Ascending aorta (tissue), 2 donors: ENCODE measurements around the gene ESRP2. TPM values are rescaled to one million over a fixed set of nuclear protein-coding genes. Genes with fewer than 3 reads are reported as not detected.

Experiments used
- DNase-seq, 2 donors: peaks; one replicate each; pipeline ENCODE4 v3.0.0-alpha.2; 2019; ENCODE audit warnings: low spot score in 2 of 2
- H3K27ac ChIP-seq, 2 donors: fragments of 200-600 bp; sonication (generic); one replicate each; pipeline ENCODE4 v1.5.1; 2016 to 2017; ENCODE audit warnings: mild to moderate bottlenecking in 1 of 2
- H3K27me3 ChIP-seq: fragments of 200-600 bp; sonication (generic); one replicate; pipeline ENCODE4 v1.5.1; 2017
- H3K36me3 ChIP-seq, 2 donors: fragments of 200-600 bp; sonication (generic); one replicate each; pipeline ENCODE4 v1.5.1; 2016
- H3K4me1 ChIP-seq, 2 donors: fragments of 200-600 bp; sonication (generic); one replicate each; pipeline ENCODE4 v1.5.1; 2016 to 2017; ENCODE audit warnings: mild to moderate bottlenecking in 1 of 2
- H3K4me3 ChIP-seq, 2 donors: fragments of 200-600 bp; sonication (generic); one replicate each; pipeline ENCODE4 v1.5.1; 2016 to 2017; ENCODE audit warnings: mild to moderate bottlenecking in 1 of 2
- H3K9me3 ChIP-seq, 2 donors: fragments of 200-600 bp; sonication (generic); one replicate each; pipeline ENCODE4 v1.5.1; 2016
- intact Hi-C: fragments of 100-400 bp; cut with DNase I; formaldehyde crosslinking; loops from one replicate; pipeline ENCODE4 v1.15.1; 2023
- total RNA-seq: library from RNA; depleted of rRNA; stranded (reverse); fragments of >200 nt; gene quantifications from one replicate; pipeline ENCODE4 v1.1.0, GENCODE V29; 2016
- TF ChIP-seq, protein P1 (sequence below), 3 experiments: fragments of 200-600 bp in 2 of 3; fragments of 450-650 bp in 1 of 3; sonication (generic) in 2 of 3; IDR thresholded peaks; one replicate each; pipeline ENCODE4 v1.5.1; 2016 to 2019; ENCODE audit warnings: antibody characterized with exemption in 3 of 3, mild to moderate bottlenecking in 1 of 3, moderate library complexity in 1 of 3

Gene ESRP2
- total RNA-seq, 1 donor from 2014 or later = not detected

DNA sequence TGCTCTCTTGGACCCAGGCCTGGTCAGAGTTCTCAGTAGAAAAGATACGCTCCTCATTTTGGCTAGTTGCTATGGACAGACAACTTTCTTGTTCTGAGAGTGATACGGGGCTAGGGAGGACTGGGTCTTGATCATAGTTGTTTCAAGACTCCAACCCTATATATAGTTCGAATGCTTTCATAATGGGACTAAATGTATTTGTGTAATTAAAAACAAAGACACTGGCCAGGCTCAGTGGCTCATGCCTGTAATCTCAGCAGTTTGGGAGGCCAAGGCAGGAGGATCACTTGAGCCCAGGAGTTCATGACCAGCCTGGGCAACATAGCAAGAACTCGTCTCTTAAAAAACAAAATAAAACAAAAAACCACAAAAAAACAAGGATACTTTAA is 46.1 kb upstream of the ESRP2 start:
- peaks cover 5 to 10% of the 10 kb centered on the region in 2 donors for H3K4me1 ChIP-seq
- H3K27ac ChIP-seq = no peak overlapping the region
- peaks cover 17 to 37% of the 10 kb centered on the region in 2 donors for H3K36me3 ChIP-seq
- H3K9me3 ChIP-seq = no peaks in the 10 kb centered on the region
- TF ChIP-seq, protein P1, sequence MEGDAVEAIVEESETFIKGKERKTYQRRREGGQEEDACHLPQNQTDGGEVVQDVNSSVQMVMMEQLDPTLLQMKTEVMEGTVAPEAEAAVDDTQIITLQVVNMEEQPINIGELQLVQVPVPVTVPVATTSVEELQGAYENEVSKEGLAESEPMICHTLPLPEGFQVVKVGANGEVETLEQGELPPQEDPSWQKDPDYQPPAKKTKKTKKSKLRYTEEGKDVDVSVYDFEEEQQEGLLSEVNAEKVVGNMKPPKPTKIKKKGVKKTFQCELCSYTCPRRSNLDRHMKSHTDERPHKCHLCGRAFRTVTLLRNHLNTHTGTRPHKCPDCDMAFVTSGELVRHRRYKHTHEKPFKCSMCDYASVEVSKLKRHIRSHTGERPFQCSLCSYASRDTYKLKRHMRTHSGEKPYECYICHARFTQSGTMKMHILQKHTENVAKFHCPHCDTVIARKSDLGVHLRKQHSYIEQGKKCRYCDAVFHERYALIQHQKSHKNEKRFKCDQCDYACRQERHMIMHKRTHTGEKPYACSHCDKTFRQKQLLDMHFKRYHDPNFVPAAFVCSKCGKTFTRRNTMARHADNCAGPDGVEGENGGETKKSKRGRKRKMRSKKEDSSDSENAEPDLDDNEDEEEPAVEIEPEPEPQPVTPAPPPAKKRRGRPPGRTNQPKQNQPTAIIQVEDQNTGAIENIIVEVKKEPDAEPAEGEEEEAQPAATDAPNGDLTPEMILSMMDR (IDR thresholded peaks at IDR 0.05) = no peak
- intact Hi-C loops = no loop called here
- no peak for DNase-seq
- no peaks in the 10 kb centered on the region for H3K27me3 ChIP-seq
- no peak overlapping the region for H3K4me3 ChIP-seq

DNA sequence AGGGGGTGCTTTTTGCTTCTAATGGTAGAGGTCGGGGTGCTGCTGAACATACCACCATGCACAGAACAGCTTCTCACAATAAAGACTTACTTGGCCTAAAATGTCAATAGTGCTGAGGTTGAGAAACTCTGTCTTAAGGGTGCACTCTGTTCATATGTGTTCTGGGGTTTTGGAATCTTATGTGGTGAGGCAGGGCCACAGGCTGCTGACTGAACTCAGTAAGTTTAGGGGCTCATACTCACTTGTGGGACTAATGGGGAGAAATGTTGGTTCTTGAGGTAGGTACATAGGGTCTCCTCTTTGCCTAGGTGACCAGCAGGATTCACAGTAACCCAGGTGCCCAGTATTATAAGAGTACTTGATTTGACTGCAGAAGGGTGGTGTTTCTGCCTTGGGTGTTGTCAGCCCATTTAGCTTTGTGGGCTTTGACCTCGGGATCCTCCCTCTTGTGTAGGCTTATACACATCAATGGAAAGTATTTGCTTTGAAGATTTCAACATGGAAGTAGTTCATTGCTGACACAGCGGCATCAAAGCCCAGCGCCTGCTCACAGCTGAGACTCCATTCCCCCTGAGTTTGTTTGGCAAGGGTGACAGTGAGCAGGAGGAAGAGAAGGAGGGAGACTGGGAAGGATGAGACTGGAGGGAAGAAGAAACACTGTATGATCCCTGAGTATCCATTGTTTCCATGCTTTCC is 45.6 kb upstream of the ESRP2 start:
- no peak overlapping the region for H3K27ac ChIP-seq
- no peak overlapping the region for H3K4me3 ChIP-seq
- no peaks in the 10 kb centered on the region for H3K27me3 ChIP-seq
- no peak for DNase-seq
- TF ChIP-seq, protein P1 (IDR thresholded peaks at IDR 0.05) = no peak
- intact Hi-C loops = no loop called here
- peaks cover 10 to 11% of the 10 kb centered on the region in 2 donors for H3K4me1 ChIP-seq
- no peaks in the 10 kb centered on the region for H3K9me3 ChIP-seq
- H3K36me3 ChIP-seq = peaks cover 17 to 32% of the 10 kb centered on the region in 2 donors

DNA sequence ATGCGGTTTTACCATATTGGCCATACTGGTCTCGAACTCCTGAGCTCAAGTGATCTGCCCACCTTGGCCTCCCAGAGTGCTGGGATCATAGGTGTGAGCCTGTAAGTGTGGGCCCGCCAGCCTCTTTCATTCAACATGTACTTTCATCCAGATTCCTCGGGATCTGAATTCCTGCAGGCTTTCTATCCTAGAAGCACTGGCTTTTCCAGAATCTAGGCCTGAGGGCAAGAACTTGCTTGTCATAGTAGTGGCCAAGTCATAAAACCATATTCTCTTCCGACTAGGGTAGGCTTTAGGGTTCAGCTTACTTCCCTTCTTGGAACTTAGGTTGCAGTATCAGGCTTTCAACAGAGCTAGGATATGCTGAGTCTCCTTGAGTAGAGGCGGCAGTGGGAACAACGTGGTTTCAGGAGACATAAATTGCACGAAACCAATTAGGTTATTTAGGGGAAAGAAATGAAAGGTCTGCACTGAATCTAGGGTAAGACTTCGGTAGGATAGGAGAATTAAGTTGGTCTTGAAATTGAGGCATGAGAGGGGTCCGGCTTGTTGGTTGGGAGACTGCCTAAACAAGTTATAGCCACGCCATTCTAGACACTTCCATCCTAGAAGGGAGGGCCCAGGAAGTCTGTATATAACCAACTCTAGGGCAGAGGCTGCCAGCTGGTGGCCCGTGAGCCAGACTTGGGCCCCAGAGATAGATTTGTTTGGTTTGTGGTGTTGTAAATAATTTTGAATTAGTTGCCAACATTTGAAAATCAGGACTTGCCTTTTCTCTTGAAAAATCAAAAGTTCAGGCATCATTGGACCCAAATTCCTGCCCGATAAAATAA is 44.0 kb upstream of the ESRP2 start:
- H3K36me3 ChIP-seq = peaks cover 19 to 28% of the 10 kb centered on the region in 2 donors
- intact Hi-C loops = no loop called here
- no peak overlapping the region for H3K27ac ChIP-seq
- H3K4me1 ChIP-seq = peaks cover 15 to 19% of the 10 kb centered on the region in 2 donors
- H3K27me3 ChIP-seq = no peaks in the 10 kb centered on the region
- H3K4me3 ChIP-seq = no peak overlapping the region
- TF ChIP-seq, protein P1 (IDR thresholded peaks at IDR 0.05) = no peak
- no peak for DNase-seq
- H3K9me3 ChIP-seq = no peaks in the 10 kb centered on the region

DNA sequence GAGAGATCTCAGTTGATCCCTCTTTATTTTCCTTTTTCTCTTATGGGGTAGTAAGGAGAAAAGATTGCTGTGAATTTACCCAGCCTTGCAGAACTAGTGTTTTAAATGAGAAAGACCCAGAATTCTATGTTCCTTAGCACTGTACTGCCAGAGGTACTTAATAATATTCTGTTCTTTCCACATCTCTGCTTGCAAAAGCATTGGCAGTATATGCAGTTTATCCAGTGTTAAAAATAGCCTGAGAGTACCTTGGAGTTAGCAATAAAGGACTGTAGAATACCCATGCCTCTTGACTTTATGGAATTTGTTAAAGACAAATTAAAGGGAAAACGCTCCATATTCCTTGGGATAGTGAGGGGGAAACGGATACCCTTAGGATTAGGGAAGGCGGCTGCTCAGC is 40.3 kb upstream of the ESRP2 start:
- H3K36me3 ChIP-seq = peaks cover 14 to 34% of the 10 kb centered on the region in 2 donors
- H3K4me1 ChIP-seq = peaks cover 12 to 16% of the 10 kb centered on the region in 2 donors
- intact Hi-C loops = no loop called here
- TF ChIP-seq, protein P1 (IDR thresholded peaks at IDR 0.05) = no peak
- no peaks in the 10 kb centered on the region for H3K27me3 ChIP-seq
- DNase-seq = no peak
- peak overlapping the region in 1 of 2 donors; percentile 75 for H3K27ac ChIP-seq
- no peaks in the 10 kb centered on the region for H3K9me3 ChIP-seq
- no peak overlapping the region for H3K4me3 ChIP-seq

DNA sequence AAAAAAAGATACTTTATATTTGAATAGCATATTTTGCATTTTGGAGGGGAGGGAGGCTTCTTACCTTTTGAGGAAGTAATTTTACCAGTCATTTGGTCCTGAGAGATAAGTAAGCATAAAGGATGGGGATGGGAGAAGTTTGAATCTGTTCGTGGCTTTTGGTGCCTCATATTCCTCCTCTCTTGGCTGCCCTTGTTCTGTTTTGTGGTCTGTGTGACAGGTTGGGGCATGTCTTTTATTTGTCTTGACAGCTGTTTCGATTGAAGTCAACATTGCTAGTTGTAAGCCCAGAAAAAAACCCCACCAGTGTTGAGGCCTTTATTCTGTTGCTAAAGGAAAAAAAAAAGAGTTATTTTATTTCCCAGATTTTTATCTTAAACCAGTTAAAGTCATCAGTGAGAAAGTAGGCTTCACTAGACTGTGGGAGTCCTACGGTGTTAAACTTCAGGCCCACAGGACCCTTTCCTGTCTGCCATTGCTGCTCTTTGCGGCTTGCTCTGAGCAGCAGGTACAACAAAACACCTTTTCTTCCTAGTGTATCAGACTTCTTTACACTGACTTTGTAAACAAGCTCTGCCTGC is 39.8 kb upstream of the ESRP2 start:
- H3K4me1 ChIP-seq = peaks cover 12 to 16% of the 10 kb centered on the region in 2 donors
- peaks cover 14 to 34% of the 10 kb centered on the region in 2 donors for H3K36me3 ChIP-seq
- no peak overlapping the region for H3K4me3 ChIP-seq
- H3K27me3 ChIP-seq = no peaks in the 10 kb centered on the region
- DNase-seq = no peak
- intact Hi-C loops = no loop called here
- TF ChIP-seq, protein P1 (IDR thresholded peaks at IDR 0.05) = no peak
- no peaks in the 10 kb centered on the region for H3K9me3 ChIP-seq
- H3K27ac ChIP-seq = peak overlapping the region; percentile 46 to 75
